Measurements from ENCODE around the gene EFTUD2.
A peak's percentile ranks its signal among the peaks of the same experiment; 100 is the strongest.

Gene EFTUD2

DNA sequence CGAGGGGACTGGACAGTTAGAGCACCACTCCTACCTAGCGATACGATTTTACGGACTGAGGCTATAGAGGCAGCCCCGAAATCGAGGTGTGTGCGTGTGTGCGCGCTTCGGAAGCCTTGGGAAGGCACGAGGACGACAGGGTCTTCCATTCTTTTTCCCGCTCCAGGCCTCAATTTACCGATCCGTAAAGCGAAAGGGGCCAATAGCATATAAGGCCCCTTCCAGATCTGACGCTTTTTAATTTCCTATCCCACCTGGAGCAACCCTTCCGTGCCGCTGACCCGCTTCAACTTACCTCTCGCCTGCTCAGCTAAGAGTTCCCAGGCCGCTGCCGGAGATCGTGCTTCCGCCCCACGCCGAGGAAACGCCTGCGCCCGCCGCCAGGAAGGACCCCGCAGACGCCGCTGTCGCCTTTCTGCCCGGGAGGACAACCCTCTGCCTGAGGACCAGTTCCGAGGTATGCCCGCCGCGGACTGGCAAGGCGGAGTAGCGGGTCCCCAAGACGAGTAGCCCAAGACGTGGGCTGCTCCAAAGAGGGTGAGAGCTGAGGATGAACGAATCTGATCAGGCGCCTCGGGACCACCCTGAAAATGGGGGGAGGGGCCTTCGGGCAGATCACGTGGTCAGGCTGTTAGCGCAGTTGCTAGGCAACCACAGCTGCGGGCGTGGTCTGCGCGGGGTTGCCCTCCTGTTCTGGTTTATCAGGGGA, at the start of gene EFTUD2:
EFTUD2 (minus strand) TSS at position 372 of the 709 bp plus-strand sequence. CDS start 4,924 bp downstream, outside the sequence.
- TF ChIP-seq, protein P1, sequence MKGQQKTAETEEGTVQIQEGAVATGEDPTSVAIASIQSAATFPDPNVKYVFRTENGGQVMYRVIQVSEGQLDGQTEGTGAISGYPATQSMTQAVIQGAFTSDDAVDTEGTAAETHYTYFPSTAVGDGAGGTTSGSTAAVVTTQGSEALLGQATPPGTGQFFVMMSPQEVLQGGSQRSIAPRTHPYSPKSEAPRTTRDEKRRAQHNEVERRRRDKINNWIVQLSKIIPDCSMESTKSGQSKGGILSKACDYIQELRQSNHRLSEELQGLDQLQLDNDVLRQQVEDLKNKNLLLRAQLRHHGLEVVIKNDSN (IDR thresholded peaks at IDR 0.05): peak; percentile 98
- TF ChIP-seq TAF1 (IDR thresholded peaks at IDR 0.05; ENCODE audit: low read depth) (peak; percentile 44; the same call in 1 of the 2 replicates), CREB1 (IDR thresholded peaks at IDR 0.05; ENCODE audit: low read depth) (peak; percentile 90), NFIC (IDR thresholded peaks at IDR 0.05) (no peak), YY1 (IDR thresholded peaks at IDR 0.05; ENCODE audit: low read depth) (no peak), EGR1 (IDR thresholded peaks at IDR 0.05) (no peak)
- TF ChIP-seq, protein P2, sequence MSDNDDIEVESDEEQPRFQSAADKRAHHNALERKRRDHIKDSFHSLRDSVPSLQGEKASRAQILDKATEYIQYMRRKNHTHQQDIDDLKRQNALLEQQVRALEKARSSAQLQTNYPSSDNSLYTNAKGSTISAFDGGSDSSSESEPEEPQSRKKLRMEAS (IDR thresholded peaks at IDR 0.05): peak; percentile 89

DNA sequence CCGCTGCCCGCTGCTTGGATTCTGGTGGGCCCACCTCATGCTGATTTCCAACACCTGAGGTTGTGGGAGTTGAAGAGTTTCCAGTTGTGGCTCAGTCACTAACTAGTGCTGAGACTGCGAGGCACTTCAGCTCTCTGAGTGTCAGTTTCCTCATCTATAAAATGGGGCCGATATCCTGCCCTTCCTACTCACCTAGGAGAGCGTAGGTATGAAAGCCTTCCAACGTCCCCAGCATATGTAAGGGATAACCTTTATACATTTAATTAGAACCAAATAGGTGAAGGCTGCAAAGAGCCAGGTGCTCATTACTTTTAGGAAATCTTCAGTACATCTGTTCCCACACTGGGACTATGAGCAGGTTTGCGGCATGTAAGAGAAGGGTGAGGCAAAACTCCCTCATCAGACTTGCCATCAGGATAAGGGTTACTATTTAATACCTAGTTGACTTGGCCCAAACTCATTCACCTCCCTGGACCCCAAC, 49.1 kb upstream of the EFTUD2 start:
- TF ChIP-seq RAD21 (IDR thresholded peaks at IDR 0.05; ENCODE audit: low read depth) (no peak), YY1 (IDR thresholded peaks at IDR 0.05; ENCODE audit: low read depth) (no peak), NFIC (IDR thresholded peaks at IDR 0.05) (no peak), FOXM1 (IDR thresholded peaks at IDR 0.05; ENCODE audit: borderline replicate concordance, low read depth) (no peak)
- TF ChIP-seq, protein P2 (IDR thresholded peaks at IDR 0.05): no peak

DNA sequence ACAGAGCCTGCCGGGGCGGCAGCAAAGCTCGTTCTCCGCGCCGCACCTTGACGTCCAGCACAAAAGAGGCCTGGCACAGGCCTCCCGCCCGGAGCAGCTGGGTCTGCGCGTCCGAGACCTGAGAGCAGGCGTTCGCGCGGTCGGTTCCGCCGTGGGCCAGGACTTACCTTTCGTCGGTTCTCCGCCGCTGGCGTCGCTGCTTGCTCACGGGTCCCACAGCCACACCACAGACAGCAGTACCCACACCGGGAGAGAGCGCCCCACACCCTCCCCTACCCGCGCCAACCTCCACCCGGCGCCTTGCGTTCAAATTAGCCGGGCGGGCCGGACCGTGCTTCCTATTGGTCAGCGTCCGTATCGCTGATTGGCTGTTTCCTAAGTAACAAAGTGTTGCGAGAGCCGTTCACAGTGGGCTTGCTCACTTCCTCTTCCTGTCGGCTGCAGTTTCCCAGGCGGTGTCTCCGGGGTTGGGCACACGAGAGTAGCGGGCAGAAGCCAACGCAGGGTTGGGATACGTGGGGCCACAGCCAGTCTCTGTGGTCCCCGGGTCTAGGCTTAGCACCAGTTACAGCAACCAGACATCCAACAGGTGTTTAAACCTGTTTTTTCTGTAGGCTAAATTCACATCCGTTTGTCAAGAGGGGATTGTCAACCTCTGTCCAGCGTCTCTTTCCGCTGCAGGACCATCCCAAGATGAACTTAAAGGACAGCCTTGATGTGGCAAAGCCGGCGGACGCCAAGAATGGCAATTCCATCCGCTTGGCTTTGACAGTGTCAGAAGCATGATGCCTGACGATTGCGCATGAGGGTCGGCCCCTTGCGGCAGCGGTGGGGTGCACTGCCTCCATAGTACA, 48.4 kb upstream of the EFTUD2 start, which contains the start of gene KIF18B:
KIF18B (minus strand) TSS at position 313 of the 854 bp plus-strand sequence. CDS start 11,429 bp downstream, outside the sequence.
- peak; percentile 98 for TF ChIP-seq FOXM1 (IDR thresholded peaks at IDR 0.05; ENCODE audit: borderline replicate concordance, low read depth)
- no peak for TF ChIP-seq EGR1 (IDR thresholded peaks at IDR 0.05)
- TF ChIP-seq CEBPB (IDR thresholded peaks at IDR 0.05): peak; percentile 58; the same call in 1 of the 2 replicates
- TF ChIP-seq YY1 (IDR thresholded peaks at IDR 0.05; ENCODE audit: low read depth): no peak
- TF ChIP-seq TAF1 (IDR thresholded peaks at IDR 0.05; ENCODE audit: low read depth): peak; percentile 81; the same call in 1 of the 2 replicates
- TF ChIP-seq CREB1 (IDR thresholded peaks at IDR 0.05; ENCODE audit: low read depth): 0 out of 2 replicates have a peak, but pooled peaks have one; percentile 36
- peak; percentile 25; the same call in 1 of the 2 replicates for TF ChIP-seq NFIC (IDR thresholded peaks at IDR 0.05)
- TF ChIP-seq, protein P2 (IDR thresholded peaks at IDR 0.05): peak; percentile 70
- TF ChIP-seq EP300 (IDR thresholded peaks at IDR 0.05; ENCODE audit: borderline replicate concordance): peak; percentile 11; the same call in 1 of the 2 replicates
- TF ChIP-seq ZBTB7A (IDR thresholded peaks at IDR 0.05; ENCODE audit: low read depth): no peak
- TF ChIP-seq, protein P1 (IDR thresholded peaks at IDR 0.05): no peak
- TF ChIP-seq TEAD4 (IDR thresholded peaks at IDR 0.05): no peak
- no peak; the same call in 1 of the 2 replicates for TF ChIP-seq TCF12 (IDR thresholded peaks at IDR 0.05; ENCODE audit: low read depth)
- peak; percentile 19; the same call in 1 of the 2 replicates for TF ChIP-seq RAD21 (IDR thresholded peaks at IDR 0.05; ENCODE audit: low read depth)
- TF ChIP-seq, protein P3, sequence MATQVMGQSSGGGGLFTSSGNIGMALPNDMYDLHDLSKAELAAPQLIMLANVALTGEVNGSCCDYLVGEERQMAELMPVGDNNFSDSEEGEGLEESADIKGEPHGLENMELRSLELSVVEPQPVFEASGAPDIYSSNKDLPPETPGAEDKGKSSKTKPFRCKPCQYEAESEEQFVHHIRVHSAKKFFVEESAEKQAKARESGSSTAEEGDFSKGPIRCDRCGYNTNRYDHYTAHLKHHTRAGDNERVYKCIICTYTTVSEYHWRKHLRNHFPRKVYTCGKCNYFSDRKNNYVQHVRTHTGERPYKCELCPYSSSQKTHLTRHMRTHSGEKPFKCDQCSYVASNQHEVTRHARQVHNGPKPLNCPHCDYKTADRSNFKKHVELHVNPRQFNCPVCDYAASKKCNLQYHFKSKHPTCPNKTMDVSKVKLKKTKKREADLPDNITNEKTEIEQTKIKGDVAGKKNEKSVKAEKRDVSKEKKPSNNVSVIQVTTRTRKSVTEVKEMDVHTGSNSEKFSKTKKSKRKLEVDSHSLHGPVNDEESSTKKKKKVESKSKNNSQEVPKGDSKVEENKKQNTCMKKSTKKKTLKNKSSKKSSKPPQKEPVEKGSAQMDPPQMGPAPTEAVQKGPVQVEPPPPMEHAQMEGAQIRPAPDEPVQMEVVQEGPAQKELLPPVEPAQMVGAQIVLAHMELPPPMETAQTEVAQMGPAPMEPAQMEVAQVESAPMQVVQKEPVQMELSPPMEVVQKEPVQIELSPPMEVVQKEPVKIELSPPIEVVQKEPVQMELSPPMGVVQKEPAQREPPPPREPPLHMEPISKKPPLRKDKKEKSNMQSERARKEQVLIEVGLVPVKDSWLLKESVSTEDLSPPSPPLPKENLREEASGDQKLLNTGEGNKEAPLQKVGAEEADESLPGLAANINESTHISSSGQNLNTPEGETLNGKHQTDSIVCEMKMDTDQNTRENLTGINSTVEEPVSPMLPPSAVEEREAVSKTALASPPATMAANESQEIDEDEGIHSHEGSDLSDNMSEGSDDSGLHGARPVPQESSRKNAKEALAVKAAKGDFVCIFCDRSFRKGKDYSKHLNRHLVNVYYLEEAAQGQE (IDR thresholded peaks at IDR 0.05; ENCODE audit: low read depth): peak; percentile 56; the same call in 1 of the 2 replicates

DNA sequence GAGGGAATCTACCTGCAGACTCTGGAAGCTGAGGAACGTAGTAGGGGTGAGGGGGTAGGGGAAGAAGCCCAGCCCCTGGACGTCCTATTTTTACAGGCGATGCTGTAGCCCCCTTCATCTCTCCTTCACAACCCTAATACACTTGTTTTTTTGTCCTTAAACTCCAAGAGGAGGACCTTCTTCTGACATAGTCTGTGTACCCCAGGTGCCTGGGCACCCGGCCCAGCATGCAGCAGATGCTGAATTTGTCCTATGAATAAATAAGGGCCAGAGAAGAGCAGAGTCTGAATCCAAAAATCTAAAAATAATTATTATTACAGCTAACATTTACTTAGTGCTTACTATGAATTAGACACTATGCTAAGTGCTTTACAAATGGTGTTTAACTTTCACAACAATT, 43.2 kb upstream of the EFTUD2 start:
- TF ChIP-seq ZBTB7A (IDR thresholded peaks at IDR 0.05; ENCODE audit: low read depth): no peak
- TF ChIP-seq YY1 (IDR thresholded peaks at IDR 0.05; ENCODE audit: low read depth): no peak
- TF ChIP-seq, protein P2 (IDR thresholded peaks at IDR 0.05): no peak
- no peak for TF ChIP-seq EGR1 (IDR thresholded peaks at IDR 0.05)
- TF ChIP-seq FOXM1 (IDR thresholded peaks at IDR 0.05; ENCODE audit: borderline replicate concordance, low read depth): no peak

DNA sequence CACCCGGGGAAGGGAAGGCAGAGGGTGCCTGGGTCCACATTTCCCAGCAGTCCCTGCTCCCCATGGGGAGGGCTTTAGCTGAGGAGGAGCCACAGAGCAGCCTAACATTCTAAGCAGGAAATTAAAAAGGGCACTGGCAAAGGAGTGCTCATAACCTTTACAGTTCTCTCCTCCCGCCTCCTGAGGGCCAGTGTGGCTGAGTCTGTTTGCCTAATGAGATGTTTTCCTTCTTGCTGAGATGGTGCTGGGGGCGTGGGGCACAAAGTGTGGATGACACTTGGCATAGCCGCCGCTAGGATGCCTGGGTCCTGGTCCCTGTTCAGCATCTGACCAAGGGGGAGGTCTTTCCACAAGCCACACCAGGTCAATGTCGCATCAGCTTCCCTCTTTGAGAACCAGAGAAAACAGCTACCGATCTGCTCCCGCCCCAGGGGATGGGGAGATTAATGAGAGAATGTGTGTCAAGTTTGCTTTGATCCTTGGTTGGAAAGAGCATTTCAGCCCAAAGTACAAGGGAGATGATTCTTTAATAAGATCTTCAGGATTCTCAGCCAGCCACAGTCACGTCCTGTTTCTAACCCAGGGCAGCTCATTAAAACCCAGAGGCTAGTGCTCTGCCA, 42.6 kb upstream of the EFTUD2 start:
- TF ChIP-seq TEAD4 (IDR thresholded peaks at IDR 0.05): no peak
- no peak for TF ChIP-seq NFIC (IDR thresholded peaks at IDR 0.05)
- TF ChIP-seq FOXM1 (IDR thresholded peaks at IDR 0.05; ENCODE audit: borderline replicate concordance, low read depth): no peak
- no peak for TF ChIP-seq YY1 (IDR thresholded peaks at IDR 0.05; ENCODE audit: low read depth)
- TF ChIP-seq RAD21 (IDR thresholded peaks at IDR 0.05; ENCODE audit: low read depth): no peak
- no peak for TF ChIP-seq EGR1 (IDR thresholded peaks at IDR 0.05)
- TF ChIP-seq, protein P1 (IDR thresholded peaks at IDR 0.05): no peak
- TF ChIP-seq, protein P2 (IDR thresholded peaks at IDR 0.05): no peak
- no peak for TF ChIP-seq ZBTB7A (IDR thresholded peaks at IDR 0.05; ENCODE audit: low read depth)
- no peak for TF ChIP-seq CEBPB (IDR thresholded peaks at IDR 0.05)
- TF ChIP-seq, protein P3 (IDR thresholded peaks at IDR 0.05; ENCODE audit: low read depth): no peak
- no peak for TF ChIP-seq CREB1 (IDR thresholded peaks at IDR 0.05; ENCODE audit: low read depth)
- no peak for TF ChIP-seq TCF12 (IDR thresholded peaks at IDR 0.05; ENCODE audit: low read depth)
- no peak for TF ChIP-seq TAF1 (IDR thresholded peaks at IDR 0.05; ENCODE audit: low read depth)
- no peak for TF ChIP-seq EP300 (IDR thresholded peaks at IDR 0.05; ENCODE audit: borderline replicate concordance)

All from Ishikawa (cell line).